NCI-H82 treated with DMSO at 0.1 percent for 48 hours (cell line): Measurements from ENCODE around the gene MAPK13.

ENCODE experiments used
- DNase-seq: peaks from one replicate; lab custom pipeline; 2025; ENCODE audit not compliant: unreplicated experiment; lab: John Stamatoyannopoulos, UW

The MAPK13 gene

GRCh38 chr6:36145495-36145894 is 15.2 kb downstream of the MAPK13 start:
- DNase-seq: no peak

DNA sequence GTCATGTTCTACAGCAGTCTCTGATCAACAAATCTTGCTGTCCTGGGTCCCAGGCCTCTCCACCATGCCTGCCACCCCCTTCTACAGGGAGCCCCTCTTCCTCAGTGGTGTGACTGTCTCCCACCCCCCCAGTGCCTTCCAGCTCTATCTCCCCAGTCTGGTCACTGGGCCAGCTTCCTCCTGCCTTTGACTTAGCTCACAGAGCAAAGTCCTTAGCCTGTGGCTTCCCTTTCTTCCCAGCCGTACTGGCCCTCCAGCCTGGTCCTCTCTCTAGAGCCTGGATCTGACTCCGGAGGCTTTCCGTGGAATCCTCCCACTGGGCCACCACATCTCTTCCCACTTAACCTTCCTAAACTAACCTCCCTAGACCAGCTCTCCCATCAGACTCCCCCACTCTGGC is 17.0 kb downstream of the MAPK13 start:
- DNase-seq: no peak

GRCh38 chr6:36149476-36149875 is 19.2 kb downstream of the MAPK13 start:
- peak; percentile 15 for DNase-seq

- DNase-seq: no peak
Measured at GRCh38 chr6:36150283-36150682, 20.0 kb downstream of the MAPK13 start.

DNA sequence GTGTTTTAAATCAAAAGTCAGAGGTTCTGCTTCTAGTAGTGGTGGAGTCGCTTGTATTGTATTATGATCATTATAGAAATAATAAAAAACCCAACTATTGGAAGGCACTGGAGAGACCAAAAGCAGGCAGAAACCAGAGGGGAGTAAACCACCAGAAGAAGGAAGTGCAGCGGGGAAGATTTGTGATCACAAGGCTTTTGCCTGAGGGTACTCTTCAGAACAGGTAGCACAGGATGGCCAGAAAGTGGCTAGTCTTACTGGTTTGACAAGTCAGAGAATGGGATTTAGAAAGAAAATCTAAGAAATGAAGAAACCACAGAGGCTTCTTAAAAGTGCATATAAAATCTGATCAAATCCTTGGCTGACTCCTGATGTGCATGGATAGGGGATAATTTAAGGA is 24.0 kb downstream of the MAPK13 start:
- no peak for DNase-seq

DNA sequence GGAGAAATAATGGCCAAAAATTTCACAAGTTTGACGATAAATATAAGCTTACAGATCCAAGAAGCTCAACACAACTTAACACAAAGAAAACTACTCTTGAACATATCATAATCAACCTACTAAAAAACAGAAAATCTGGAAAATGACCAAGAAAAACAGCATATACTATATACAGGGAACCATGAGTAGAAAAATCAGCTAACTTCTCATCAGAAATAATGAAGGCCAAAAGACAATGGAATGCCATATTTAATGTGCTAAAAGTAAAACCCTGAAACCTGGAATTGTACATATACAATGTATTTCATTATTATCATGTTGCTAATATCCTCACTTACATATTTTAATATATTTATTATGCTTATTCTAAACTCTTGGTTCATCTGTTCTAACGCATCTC is 25.3 kb downstream of the MAPK13 start:
- DNase-seq: no peak

DNA sequence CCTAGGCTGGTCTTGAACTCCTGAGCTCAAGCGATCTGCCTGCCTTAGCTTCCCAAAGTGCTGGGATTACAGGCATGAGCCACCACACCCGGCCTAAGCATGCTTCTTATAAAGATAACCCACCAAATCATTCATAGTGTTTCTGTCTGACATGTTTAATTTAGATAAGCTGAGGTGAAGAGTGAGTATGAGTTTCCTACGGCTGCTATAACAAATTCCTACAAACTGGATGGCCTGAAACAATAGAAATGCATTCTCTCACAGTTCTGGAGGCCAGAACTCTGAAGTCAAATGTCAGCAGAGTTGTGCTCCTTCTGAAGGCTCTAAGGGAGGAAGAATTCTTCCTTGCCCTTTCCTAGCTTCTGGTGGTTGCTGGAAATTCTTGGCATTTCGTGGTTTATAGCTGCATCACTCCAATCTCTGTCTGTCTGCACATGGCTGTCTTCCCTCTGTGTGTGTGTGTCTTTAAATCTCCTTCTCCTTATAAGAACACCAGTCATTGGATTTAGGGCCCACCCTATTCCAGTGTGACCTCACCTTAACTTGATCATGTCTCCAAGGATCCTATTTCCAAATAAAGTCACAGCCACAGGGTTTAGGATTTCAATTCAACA is 29.9 kb downstream of the MAPK13 start:
- DNase-seq: no peak

DNA sequence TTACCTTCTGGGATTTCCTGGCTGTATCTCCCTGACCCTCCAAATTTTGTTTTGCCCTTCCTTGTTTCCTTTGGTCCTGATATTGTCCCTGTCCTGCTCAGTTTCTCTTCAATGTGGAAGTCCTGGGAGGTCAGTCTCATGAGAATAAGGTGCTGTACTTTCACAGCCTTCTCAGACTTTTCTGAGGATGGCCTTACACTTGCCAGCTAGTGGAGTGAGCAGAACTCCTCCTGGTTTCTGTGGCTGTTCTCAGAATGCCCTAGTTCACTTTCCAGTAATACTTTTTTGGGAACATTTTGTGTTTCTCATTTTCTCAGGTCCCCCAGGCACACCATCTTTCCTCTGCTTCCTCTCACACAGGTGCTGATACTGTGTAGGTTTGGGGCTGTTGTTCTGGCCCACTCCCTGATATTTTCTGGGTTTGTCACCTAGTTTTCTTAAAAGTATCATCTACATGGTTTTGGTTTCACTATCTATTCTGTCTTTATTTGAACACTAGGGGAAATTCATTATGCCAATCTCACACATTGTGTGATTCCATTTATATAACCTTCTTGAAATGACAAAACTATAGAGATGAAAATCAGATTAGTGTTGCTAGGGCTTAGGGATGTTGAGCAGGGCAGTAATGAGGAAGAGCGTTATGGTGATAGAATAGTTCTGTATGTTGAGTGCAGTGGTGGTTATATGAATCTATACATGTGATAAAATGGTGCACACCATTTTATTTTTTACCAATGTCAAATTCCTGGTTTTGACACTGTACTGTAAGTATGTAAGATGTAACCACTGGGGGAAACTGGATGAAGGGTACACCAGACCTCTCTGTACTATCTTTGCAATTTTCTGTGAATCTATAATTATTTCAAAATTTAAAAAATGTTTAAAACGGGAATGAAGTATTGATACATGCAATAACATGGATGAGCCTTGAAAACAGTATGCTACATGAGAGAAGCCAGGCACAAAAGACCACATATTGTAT is 39.0 kb downstream of the MAPK13 start:
- no peak for DNase-seq

- DNase-seq: no peak
Measured at GRCh38 chr6:36170704-36171103, 40.4 kb downstream of the MAPK13 start.

GRCh38 chr6:36171573-36171972 is 41.3 kb downstream of the MAPK13 start:
- DNase-seq: no peak

DNA sequence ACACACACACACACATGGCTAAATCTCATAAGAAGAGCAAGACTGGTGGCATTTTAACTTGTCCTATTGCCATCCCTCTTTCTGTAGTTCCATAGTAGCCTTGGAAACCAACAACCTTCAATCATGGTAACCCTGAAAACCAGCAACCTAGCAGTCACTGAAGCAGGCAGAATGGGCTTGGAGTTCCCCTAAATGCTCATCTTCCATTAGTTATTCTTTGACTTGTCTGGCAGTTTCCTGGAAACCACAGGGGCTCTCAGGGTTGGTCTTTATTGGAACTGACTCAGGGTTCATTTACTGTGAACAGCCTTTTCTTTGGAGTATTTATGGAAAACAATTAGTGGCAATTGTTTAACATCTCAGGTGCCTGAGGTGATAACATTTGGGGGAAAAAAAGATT is 46.9 kb downstream of the MAPK13 start:
- no peak for DNase-seq

GRCh38 chr6:36178544-36178943 is 48.2 kb downstream of the MAPK13 start:
- DNase-seq: no peak

- DNase-seq: no peak
Measured at GRCh38 chr6:36180126-36180525, 49.8 kb downstream of the MAPK13 start.

GRCh38 chr6:36184311-36184710 is 54.0 kb downstream of the MAPK13 start:
- no peak for DNase-seq

DNA sequence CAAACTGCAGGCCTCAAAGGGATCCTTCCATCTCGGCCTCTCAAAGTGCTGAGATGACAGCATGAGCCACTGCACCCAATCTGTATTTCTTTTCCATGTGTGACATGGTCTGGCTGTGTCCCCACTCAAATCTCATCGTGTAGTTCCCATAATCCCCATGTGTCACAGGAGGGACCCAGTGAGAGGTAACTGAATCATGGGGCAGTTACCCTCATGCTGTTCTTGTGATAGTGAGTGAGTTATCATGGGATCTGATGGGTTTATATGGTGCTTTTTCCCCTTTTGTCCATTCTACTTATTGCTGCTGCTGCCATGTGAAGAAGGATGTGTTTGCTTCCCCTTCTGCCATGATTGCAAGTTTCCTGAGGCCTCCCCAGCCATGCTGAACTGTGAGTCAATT is 55.9 kb downstream of the MAPK13 start:
- DNase-seq: no peak

- no peak for DNase-seq
Measured at GRCh38 chr6:36187446-36187845, 57.1 kb downstream of the MAPK13 start.
